HT1080 (cell line): ENCODE results near the gene MECP2. TPM values are rescaled to one million over a fixed set of nuclear protein-coding genes. Genes with fewer than 3 reads are reported as not detected.
A peak's percentile ranks its signal among the peaks of the same experiment; 100 is the strongest.
"Not testable (repeated sequence)": the region's sequence is repeated elsewhere in the genome, so short reads cannot be mapped to it uniquely, and the experiment has no call there.

ENCODE experiments used
- DNase-seq: peaks from one replicate; pipeline ENCODE4 v3.0.0-alpha.2; 2015; ENCODE audit warnings: low read depth
- total RNA-seq: library from RNA; depleted of rRNA; stranded (reverse); fragments of >200 nt; shearing (Covaris generic); gene quantifications from 2 replicates; pipeline ENCODE4 v1.2.3, GENCODE V29; 2014

The MECP2 gene
- total RNA-seq, 1 experiment from 2014 or later, result 32.0 TPM

GRCh38 chrX:153999359-154000037 lies 98.0 kb downstream of the MECP2 start:
- DNase-seq, result no peak

GRCh38 chrX:153995504-153995903 lies 102.0 kb downstream of the MECP2 start:
- no peak for DNase-seq

GRCh38 chrX:153994398-153994797 lies 103.1 kb downstream of the MECP2 start:
- DNase-seq, result not testable (repeated sequence)

DNA sequence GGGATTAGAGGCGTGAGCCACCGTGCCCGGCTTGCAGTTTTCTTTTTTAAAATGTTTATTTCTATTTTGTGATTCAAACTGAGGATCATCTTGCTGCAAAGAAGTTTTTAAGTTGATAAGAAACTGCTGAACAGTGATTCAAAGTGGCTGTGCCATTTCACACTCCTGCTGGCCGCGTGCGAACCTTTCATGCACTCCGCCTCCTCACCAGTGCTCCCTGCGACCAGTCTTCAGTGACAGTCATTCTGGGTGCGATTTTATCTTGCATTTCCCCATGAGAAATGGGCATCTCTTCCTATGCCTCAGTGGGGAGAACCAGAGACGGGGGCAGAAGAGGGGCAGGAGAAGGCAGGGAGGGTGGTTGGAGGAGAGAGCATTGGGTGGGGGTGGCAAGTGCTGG lies 103.5 kb downstream of the MECP2 start:
- DNase-seq, result no peak

- no peak for DNase-seq
Measured at GRCh38 chrX:153993079-153993478, 104.4 kb downstream of the MECP2 start.

DNA sequence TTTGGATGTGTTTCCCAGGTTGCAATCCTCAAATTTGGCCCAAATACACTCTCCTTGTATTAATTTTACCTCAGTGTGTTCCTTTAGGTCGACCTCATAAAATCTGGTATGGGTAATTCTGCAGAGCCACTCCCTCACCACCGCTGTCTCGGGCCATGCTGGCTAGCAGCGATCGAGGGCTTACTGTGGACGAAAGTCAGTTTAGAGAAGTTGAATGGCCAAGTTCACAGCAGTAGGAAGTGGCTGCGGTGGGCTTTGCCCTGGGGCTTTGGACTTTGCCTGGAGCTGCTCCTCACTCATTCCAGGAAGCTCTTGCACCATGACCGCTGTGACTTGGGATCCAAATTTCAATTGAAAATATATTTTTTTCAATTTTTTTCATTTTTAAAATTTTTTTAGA lies 105.3 kb downstream of the MECP2 start:
- DNase-seq, result no peak

GRCh38 chrX:153991013-153991580 lies 106.4 kb downstream of the MECP2 start:
- DNase-seq, result no peak

DNA sequence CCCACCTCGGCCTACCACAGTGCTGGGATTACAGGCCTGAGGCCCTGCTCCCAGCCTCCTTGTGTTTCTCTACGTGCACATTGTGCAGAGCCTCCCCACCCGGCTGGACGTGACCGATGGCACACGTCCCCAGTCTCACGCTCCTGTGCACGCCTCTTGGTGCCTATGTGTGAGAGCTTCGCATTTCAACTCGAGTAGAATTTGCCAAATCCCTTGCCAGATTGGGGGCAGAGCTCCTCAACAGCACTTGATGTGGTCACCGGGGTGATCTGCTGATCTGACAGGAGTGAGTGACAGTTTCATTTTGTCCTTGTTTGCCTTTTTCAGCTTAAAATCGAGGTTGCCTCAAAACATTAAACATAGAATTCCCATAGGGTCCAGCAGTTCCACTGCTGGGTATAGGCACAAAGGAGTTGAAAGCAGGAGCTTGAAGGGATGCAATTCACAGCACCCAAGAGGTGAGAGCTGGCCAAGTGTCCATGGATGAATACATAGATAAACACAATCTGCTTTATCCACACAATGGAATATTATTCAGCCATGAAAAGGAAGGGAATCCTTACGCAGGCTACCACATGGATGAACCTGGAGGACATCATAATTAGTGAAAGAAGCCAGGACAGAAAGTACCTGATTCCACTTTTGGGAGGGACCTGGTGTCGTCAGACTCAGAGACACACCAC lies 107.4 kb downstream of the MECP2 start:
- no peak for DNase-seq

- no peak for DNase-seq
Measured at GRCh38 chrX:153988493-153988892, 109.0 kb downstream of the MECP2 start.

DNA sequence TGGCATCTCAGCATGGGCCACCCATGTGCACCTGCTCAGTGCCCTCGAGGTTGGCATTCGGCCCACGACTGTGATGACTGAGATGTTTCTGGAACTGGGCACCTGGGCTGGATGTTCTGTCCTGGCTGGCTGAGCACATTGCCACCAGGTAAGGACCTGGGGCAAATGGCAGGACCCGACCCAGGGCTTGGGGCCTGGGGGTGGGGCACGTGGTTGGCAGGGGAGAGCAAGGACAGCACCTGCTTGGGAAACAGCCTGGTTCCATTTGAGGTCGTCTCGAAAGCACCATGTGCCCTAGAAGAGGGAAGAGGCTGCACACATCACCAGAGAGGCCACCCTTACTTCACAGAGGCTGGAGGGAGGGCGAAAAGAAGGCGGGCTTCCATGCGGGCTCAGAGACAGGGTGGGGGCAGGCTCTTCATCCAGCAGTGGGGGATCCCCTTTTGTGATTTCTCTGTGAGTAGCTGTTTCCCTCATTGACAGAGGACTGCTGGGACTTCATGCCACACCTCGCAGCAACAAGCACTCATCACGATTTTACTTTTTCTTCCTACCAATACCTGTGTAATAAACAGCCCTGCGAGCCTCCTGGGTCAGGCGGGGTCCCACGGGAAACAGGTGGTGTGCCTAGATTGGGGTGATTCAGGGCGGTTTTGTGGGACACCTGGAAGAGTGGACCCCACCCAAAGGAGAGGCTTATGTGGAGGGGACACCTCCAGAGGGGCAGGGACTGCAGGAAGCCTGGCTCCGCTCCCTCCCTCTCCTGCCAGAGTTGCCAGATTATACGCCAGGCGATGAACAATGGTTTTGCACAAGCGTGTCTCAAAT lies 113.0 kb downstream of the MECP2 start:
- DNase-seq, result no peak

- no peak for DNase-seq
Measured at GRCh38 chrX:153983321-153983801, 114.2 kb downstream of the MECP2 start.

DNA sequence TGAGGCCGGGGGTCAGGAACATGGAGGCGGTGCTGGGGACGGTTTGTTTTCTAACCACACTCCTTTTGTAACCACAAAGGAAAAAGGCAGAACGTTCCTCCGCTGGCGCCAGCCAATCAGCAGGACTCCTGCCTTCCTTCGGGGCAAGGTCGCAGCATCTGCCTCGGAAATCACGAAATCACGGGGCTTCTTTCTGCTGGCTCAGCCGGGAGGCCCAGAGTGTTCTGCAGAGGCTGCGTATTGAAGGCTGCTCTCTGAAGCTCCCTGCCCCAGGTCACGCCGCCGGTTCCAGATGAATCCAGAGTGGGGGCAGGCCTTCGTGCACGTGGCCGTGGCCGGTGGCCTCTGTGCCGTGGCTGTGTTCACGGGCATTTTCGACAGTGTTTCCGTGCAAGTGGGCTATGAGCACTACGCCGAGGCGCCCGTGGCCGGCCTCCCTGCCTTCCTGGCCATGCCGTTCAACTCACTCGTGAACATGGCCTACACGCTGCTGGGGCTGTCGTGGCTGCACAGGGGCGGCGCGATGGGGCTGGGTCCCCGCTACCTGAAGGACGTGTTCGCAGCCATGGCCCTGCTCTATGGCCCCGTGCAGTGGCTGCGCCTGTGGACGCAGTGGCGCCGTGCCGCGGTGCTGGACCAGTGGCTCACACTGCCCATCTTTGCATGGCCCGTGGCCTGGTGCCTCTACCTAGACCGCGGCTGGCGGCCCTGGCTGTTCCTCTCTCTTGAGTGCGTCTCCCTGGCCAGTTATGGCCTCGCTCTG lies 115.6 kb downstream of the MECP2 start:
- DNase-seq, result no peak

- no peak for DNase-seq
Measured at GRCh38 chrX:153981231-153981630, 116.3 kb downstream of the MECP2 start.

GRCh38 chrX:153980394-153980793 lies 117.1 kb downstream of the MECP2 start:
- not testable (repeated sequence) for DNase-seq

DNA sequence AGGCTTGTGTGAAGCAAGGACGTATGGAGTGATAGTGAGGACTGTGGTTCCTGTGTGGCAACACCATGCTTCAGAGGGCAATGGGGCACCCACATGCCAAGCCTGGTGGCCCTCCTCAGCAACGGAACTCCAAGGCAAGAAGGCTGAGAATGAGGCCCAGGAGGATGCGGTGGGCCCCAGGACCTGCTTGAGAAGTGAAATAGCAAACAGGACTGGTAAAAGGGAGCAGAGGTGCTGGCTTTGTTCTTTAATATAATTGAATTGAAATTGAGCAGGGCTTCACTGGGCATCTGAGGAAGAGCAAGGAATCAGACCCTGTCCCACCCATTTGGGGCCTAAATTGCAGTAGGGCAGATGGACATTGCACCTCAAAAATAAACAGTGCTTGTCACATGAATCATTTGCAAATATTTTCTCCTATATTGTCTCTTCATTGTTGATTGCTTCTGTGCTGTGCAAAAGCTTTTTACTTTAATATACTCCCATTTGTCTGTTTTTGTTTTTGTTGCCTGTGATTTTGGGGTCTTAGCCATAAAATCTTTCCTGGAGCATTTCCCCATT lies 122.7 kb downstream of the MECP2 start:
- no peak for DNase-seq

- no peak for DNase-seq
Measured at GRCh38 chrX:153974003-153974725, 123.4 kb downstream of the MECP2 start.

DNA sequence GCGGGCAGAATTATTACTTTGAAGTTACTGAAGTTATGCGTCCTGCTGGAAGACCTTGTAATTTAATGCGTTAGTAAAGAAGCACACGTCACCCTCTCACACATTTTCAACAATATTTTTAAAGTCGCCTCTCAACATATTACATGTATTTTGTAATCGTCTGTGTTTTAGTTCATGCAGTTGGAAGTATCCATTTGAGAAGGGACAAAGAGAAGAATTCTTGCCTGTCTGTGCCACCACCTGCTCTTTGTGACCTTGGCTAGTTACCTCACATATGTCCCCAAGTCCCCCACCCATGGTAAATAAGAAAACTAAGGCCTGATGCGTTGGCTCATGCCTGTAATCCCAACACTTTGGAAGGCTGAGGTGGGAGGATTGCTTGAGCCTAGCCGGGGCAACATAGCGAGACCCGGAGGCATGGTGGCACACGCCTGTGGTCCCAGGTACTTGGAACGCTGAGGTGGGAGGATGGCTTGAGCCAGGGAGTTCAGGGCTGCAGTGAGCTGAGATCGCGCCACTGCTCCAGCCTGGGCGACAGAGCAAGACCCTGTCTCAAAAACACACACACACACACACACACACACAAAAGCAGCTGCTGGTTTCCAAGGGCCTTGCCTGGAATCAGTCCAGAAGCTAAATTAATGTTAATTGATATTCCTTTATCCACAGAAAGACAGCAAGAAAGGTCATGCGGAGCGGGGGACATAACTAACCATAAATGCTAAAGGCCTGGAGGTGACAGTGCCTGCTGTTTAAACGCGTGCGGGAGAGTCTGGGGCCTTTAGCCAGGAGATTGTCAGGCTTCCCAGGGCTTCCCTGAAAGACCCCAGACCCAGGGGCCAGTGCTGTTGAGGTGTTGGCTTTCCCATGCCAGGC lies 124.2 kb downstream of the MECP2 start:
- DNase-seq, result no peak

DNA sequence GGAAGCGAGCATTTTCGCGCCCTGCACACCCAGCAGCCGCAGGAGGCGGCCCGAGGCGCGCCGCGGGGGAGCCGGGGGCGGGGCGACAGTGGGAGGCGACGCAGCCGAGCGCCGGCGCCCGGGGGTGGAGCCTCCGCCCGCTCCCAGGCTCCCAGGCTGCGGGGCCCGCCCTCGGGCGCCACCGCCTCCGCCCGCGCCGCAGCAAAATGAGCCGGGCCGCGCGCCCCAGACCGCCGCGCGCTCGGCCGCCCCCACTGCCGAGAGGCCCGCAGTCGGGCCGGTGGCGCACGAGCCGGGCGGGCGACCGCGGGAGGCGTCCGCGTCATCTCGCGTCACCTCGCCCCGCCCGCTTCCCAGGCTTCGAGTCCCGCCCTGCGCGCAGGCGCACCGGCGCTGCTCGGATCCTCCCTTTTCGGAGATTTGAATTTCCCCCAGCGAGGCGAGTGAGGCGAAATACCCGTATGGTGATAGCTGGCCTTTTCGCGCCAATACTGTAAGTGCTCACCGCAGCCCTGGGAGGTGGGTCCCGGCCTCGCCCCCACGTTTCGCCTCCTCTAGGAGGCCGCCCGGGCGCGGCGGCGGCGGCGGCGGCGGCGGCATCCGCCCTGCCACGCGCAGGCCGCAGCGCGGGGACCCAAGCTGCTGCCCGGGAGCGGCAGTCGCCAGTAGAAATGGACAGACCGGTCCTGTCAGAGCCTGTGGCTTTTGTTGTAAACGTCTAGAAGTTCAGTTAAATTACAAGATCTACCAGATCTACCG lies 125.0 kb downstream of the MECP2 start, which contains the start of gene TMEM187:
TSS of gene TMEM187 (plus strand) at position 387 of the 759 bp plus-strand sequence. CDS start 9,309 bp downstream, outside the sequence.
- DNase-seq, result peak; percentile 88
